Stimulated activated CD4-positive, alpha-beta T cell treated with anti-CD3 and anti-CD28 coated beads, Interleukin-2, amount 100 ng/mL, for 48 hours (primary cell): ENCODE results near the gene TBCCD1.
A peak's percentile ranks its signal among the peaks of the same experiment; 100 is the strongest.
"Not testable (repeated sequence)": the region's sequence is repeated elsewhere in the genome, so short reads cannot be mapped to it uniquely, and the experiment has no call there.

Experiments used
- DNase-seq, 2 donors: peaks; one replicate each; pipeline ENCODE4 v3.0.0-alpha.2; 2020

Gene TBCCD1

GRCh38 chr3:186544281-186544680, 22.9 kb downstream of the TBCCD1 start, which contains the start of gene CRYGS:
Gene CRYGS (minus strand): TSS chr3:186544380. CDS start chr3:186544326, 54 bp downstream.
- no peak for DNase-seq

- no peak for DNase-seq
Observed at GRCh38 chr3:186540835-186541226, 26.3 kb downstream of the TBCCD1 start.

- DNase-seq = peak; percentile 83
Observed at GRCh38 chr3:186540221-186540834, 26.8 kb downstream of the TBCCD1 start.

- no peak for DNase-seq
Observed at GRCh38 chr3:186538779-186539178, 28.4 kb downstream of the TBCCD1 start.

GRCh38 chr3:186536883-186537844, 30.0 kb downstream of the TBCCD1 start:
- no peak for DNase-seq

- no peak for DNase-seq
Observed at GRCh38 chr3:186534113-186534669, 32.9 kb downstream of the TBCCD1 start.

GRCh38 chr3:186532598-186533072, 34.5 kb downstream of the TBCCD1 start:
- no peak for DNase-seq

- DNase-seq = not testable (repeated sequence)
Observed at GRCh38 chr3:186531694-186532093, 35.4 kb downstream of the TBCCD1 start.

- no peak for DNase-seq
Observed at GRCh38 chr3:186530415-186530814, 36.7 kb downstream of the TBCCD1 start.

GRCh38 chr3:186529201-186529999, 37.7 kb downstream of the TBCCD1 start:
- no peak for DNase-seq

GRCh38 chr3:186526256-186526606, 40.9 kb downstream of the TBCCD1 start:
- no peak for DNase-seq

GRCh38 chr3:186525369-186526255, 41.5 kb downstream of the TBCCD1 start:
- no peak for DNase-seq

GRCh38 chr3:186524616-186525015, 42.5 kb downstream of the TBCCD1 start:
- DNase-seq = no peak

- no peak for DNase-seq
Observed at GRCh38 chr3:186523434-186523833, 43.7 kb downstream of the TBCCD1 start.

- DNase-seq = no peak
Observed at GRCh38 chr3:186523022-186523421, 44.1 kb downstream of the TBCCD1 start.

- DNase-seq = no peak
Observed at GRCh38 chr3:186520957-186521842, 45.9 kb downstream of the TBCCD1 start.

- DNase-seq = no peak
Observed at GRCh38 chr3:186520431-186520830, 46.7 kb downstream of the TBCCD1 start.

GRCh38 chr3:186519021-186519658, 48.0 kb downstream of the TBCCD1 start:
- peak in 1 of 2 donors; percentile 46 for DNase-seq

GRCh38 chr3:186517218-186517617, 49.9 kb downstream of the TBCCD1 start:
- DNase-seq = no peak

GRCh38 chr3:186516646-186517045, 50.5 kb downstream of the TBCCD1 start:
- no peak for DNase-seq
